ENCODE results near the gene ALDH1L2. TPM values are rescaled to one million over a fixed set of nuclear protein-coding genes. Genes with fewer than 3 reads are reported as not detected.
A peak's percentile ranks its signal among the peaks of the same experiment; 100 is the strongest.

The ALDH1L2 gene
- total RNA-seq, 4 donors from 2014 or later, result 2.1 to 9.1 (median 4.3) TPM

DNA sequence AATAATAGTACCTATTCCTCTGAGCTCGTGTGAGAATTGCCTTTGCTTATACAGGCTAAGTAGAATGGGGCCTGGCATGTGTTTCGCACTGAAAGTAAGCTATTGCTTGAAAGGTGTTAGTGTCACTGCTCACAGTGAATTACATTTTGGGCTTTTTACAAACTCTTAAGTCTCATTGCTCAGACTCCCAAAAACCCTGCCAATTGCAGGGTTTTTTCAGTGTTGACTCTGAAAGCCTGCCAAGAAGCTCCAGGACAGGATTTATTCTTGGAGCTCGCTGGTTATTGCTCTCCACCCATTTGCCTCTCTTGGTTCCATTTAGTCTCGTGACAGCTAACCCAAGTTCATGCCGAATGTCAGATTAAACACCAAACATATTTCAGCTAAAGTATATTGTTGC is 58.4 kb downstream of the ALDH1L2 start:
- DNase-seq, result peak; percentile 66 to 72
- H3K9me3 ChIP-seq, result no peaks in the 10 kb centered on the region
- H3K4me1 ChIP-seq, result peaks cover 24 to 29% of the 10 kb centered on the region in 2 donors
- 13 to 19% methylated on average over 5 of the region's 5 CpGs for WGBS, 2 donors
- H3K27ac ChIP-seq, result peak overlapping the region; percentile 52 to 74 (median 55)
- no peaks in the 10 kb centered on the region for H3K27me3 ChIP-seq
- no peaks in the 10 kb centered on the region for H3K36me3 ChIP-seq
- intact Hi-C loops (cut with DNase I), result no loop called here
- H3K4me3 ChIP-seq (replicated peaks in 1 of 3), result no peak overlapping the region
- TF ChIP-seq POLR2A (IDR thresholded peaks at IDR 0.05), result no peak
- TF ChIP-seq, protein P1, sequence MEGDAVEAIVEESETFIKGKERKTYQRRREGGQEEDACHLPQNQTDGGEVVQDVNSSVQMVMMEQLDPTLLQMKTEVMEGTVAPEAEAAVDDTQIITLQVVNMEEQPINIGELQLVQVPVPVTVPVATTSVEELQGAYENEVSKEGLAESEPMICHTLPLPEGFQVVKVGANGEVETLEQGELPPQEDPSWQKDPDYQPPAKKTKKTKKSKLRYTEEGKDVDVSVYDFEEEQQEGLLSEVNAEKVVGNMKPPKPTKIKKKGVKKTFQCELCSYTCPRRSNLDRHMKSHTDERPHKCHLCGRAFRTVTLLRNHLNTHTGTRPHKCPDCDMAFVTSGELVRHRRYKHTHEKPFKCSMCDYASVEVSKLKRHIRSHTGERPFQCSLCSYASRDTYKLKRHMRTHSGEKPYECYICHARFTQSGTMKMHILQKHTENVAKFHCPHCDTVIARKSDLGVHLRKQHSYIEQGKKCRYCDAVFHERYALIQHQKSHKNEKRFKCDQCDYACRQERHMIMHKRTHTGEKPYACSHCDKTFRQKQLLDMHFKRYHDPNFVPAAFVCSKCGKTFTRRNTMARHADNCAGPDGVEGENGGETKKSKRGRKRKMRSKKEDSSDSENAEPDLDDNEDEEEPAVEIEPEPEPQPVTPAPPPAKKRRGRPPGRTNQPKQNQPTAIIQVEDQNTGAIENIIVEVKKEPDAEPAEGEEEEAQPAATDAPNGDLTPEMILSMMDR (IDR thresholded peaks at IDR 0.05), result no peak

DNA sequence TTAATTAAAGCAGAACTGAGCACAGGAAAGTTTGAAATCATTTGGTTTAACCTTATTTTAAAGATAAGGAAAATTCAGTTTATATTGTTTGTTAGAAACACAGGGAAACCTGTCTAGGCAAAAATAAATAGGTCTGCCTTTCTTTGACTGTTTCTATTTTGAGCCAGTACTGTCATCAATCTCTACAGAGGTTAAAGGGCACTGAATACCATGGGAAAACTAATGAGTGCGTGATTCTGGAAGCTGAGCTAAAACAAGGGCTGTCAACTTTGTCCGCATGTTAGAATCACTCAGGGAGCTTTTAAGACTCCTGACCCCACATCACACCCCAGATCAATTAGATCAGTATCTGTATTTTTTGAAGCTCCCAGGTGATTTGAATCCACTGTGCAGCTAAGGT is 59.3 kb downstream of the ALDH1L2 start:
- WGBS, 2 donors, result 88 to 93% methylated on average over 2 of the region's 2 CpGs
- no peak for DNase-seq
- Histone ChIP-seq H3K4me3 (replicated peaks in 1 of 3) (no peak overlapping the region), H3K36me3 (no peaks in the 10 kb centered on the region), H3K4me1 (peaks cover 23 to 32% of the 10 kb centered on the region in 2 donors), H3K27ac (peak overlapping the region in 2 of 3 donors; percentile 52 to 74), H3K27me3 (no peaks in the 10 kb centered on the region), H3K9me3 (no peaks in the 10 kb centered on the region)
- intact Hi-C loops (cut with DNase I), result no loop called here
- TF ChIP-seq, protein P1 (IDR thresholded peaks at IDR 0.05), result no peak
- no peak for TF ChIP-seq POLR2A (IDR thresholded peaks at IDR 0.05)

DNA sequence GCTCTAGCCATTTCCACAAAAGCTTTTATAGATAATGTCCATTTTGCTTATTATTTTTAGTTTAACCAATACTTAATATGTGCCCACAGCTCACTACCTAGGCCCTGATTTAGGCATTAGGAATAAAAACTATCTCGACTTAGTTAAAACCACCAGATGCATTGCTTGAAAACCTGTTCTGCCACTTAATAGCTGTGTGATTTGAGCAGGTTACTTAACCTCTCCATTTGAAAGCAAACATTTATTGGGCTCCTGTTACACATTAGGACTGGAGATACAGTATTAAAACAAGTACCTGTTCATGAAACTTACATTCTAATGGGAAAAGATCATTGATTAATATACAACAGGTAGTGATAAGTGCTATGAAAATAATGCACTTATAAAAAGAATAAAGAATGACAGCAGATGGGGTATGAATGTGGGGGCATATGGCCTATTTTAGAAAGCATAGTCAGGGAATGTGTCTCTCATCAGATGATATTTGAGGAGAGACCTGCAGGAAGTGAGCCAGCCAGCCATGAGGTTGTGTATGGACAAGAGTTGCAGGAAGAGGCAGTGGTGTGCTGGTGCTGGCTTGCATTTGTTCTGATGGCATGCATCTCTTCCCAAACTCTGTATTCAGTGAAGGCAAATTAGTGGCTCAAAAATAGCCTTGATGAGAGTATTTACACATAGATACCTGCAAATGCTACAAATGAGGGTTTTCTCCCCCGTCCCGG is 63.9 kb downstream of the ALDH1L2 start:
- no peak for DNase-seq
- intact Hi-C loops (cut with DNase I), result no loop called here

DNA sequence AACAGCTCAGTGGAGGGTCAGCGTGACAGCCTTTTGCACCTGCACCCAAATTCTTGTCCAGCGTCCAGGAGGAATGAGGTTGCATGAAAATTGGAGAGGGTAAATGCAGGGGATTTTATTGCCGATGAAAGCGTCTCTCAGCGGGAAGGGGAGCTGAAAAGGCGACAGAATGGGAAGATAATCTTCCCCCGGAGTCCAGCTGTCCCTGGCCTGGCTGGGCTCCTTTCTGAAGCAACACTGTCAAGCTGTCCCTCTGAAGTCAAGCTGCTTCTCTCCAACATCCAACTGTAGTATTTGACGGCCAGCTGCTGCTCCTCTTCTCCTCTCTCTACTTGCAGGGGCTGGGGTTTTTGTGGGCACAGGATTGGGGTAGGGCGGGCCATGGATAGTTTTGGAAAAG is 65.5 kb downstream of the ALDH1L2 start:
- intact Hi-C loops (cut with DNase I), result no loop called here
- H3K27ac ChIP-seq, result peak overlapping the region in 1 of 3 donors; percentile 19
- no peak for DNase-seq
- peaks cover 12 to 14% of the 10 kb centered on the region in 2 donors for H3K4me1 ChIP-seq
- no peaks in the 10 kb centered on the region for H3K9me3 ChIP-seq
- no peaks in the 10 kb centered on the region for H3K27me3 ChIP-seq
- H3K4me3 ChIP-seq (replicated peaks in 1 of 3), result no peak overlapping the region
- WGBS, 2 donors, result 83% methylated on average over 9 of the region's 9 CpGs
- TF ChIP-seq POLR2A (IDR thresholded peaks at IDR 0.05), result no peak
- TF ChIP-seq, protein P1 (IDR thresholded peaks at IDR 0.05), result no peak
- peaks cover 0 to 2% of the 10 kb centered on the region in 2 donors for H3K36me3 ChIP-seq

More for the DNA sequence above, 63.9 kb downstream of the ALDH1L2 start:
- no peaks in the 10 kb centered on the region for H3K9me3 ChIP-seq
- H3K27ac ChIP-seq, result peak overlapping the region in 1 of 3 donors; percentile 43
- no peaks in the 10 kb centered on the region for H3K36me3 ChIP-seq
- peaks cover 13 to 18% of the 10 kb centered on the region in 2 donors for H3K4me1 ChIP-seq
- 64 to 72% methylated on average over 3 of the region's 3 CpGs for WGBS, 2 donors
- no peaks in the 10 kb centered on the region for H3K27me3 ChIP-seq
- no peak for TF ChIP-seq POLR2A (IDR thresholded peaks at IDR 0.05)
- TF ChIP-seq, protein P1 (IDR thresholded peaks at IDR 0.05), result no peak
- H3K4me3 ChIP-seq (replicated peaks in 1 of 3), result no peak overlapping the region

DNA sequence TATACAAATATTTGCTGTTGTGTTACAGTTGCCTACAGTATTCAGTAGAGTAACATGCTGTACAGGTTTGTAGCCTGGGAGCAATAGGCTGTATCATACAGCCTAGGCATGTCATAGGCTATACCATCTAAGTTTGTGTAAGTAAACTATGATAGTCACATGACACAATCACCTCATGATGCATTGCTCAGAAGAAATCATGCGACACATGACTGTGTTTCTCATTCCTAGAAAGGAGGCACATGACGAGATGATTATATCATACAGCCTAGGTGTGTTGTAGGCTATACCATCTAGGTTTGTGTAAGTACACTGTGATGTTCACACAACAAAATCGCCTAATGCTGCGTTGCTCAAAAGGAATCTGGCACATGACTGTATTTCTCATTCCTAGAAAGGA is 66.2 kb downstream of the ALDH1L2 start:
- peaks cover 0 to 3% of the 10 kb centered on the region in 2 donors for H3K36me3 ChIP-seq
- peaks cover 12 to 14% of the 10 kb centered on the region in 2 donors for H3K4me1 ChIP-seq
- intact Hi-C loops (cut with DNase I), result no loop called here
- no peaks in the 10 kb centered on the region for H3K27me3 ChIP-seq
- 89 to 93% methylated on average over 4 of the region's 4 CpGs for WGBS, 2 donors
- DNase-seq, result no peak
- H3K9me3 ChIP-seq, result no peaks in the 10 kb centered on the region
- H3K27ac ChIP-seq, result peak overlapping the region in 1 of 3 donors; percentile 19
- TF ChIP-seq, protein P1 (IDR thresholded peaks at IDR 0.05), result no peak
- TF ChIP-seq POLR2A (IDR thresholded peaks at IDR 0.05), result no peak
- H3K4me3 ChIP-seq (replicated peaks in 1 of 3), result no peak overlapping the region

All from thyroid gland (tissue), 4 donors.